Immature natural killer cell (primary cell): Measurements from ENCODE around the gene STK38. TPM values are rescaled to one million over a fixed set of nuclear protein-coding genes. Genes with fewer than 3 reads are reported as not detected.
"Not testable (repeated sequence)": the region's sequence is repeated elsewhere in the genome, so short reads cannot be mapped to it uniquely, and the experiment has no call there.

ENCODE experiments used
- DNase-seq, 3 donors: peaks; one replicate each; pipeline ENCODE4 v3.0.0; 2022; ENCODE audit warnings: mixed read lengths in 1 of 3
- H3K27ac Mint-ChIP-seq, 6 donors: one replicate each; pipeline ENCODE4 v1.8.0; 2020; ENCODE audit warnings: mixed read lengths in 6 of 6, mild to moderate bottlenecking in 5 of 6, inconsistent platforms in 4 of 6, moderate library complexity in 3 of 6
- H3K27me3 Mint-ChIP-seq, 3 donors: one replicate each; pipeline ENCODE4 v1.8.0; 2020 to 2021; ENCODE audit warnings: low read depth in 3 of 3, mild to moderate bottlenecking in 3 of 3, mixed read lengths in 3 of 3, moderate library complexity in 3 of 3, inconsistent platforms in 1 of 3
- H3K36me3 Mint-ChIP-seq, 3 donors: one replicate each; pipeline ENCODE4 v1.8.0; 2020; ENCODE audit warnings: mixed read lengths in 3 of 3, inconsistent platforms in 2 of 3, mild to moderate bottlenecking in 2 of 3
- H3K4me1 Mint-ChIP-seq, 2 donors: one replicate each; pipeline ENCODE4 v1.8.0; 2020; ENCODE audit warnings: inconsistent platforms in 2 of 2, mild to moderate bottlenecking in 2 of 2, mixed read lengths in 2 of 2, moderate library complexity in 1 of 2
- H3K4me3 Mint-ChIP-seq, 5 donors: one replicate each; pipeline ENCODE4 v1.8.0; 2020; ENCODE audit warnings: mild to moderate bottlenecking in 5 of 5, mixed read lengths in 5 of 5, inconsistent platforms in 3 of 5, moderate library complexity in 3 of 5
- H3K9me3 Mint-ChIP-seq, 6 donors: one replicate each; pipeline ENCODE4 v1.8.0; 2020; ENCODE audit warnings: mild to moderate bottlenecking in 6 of 6, mixed read lengths in 6 of 6, inconsistent platforms in 4 of 6, moderate library complexity in 3 of 6
- polyA plus RNA-seq, 3 donors: library from polyadenylated mRNA; unstranded; fragments of 300-500 nt; fragmentation: Illumina TruSeq; gene quantifications; one replicate each; pipeline ENCODE4 v1.2.3, GENCODE V29; 2021

The STK38 gene
- polyA plus RNA-seq, 3 donors from 2014 or later, result 74.2 to 179 (median 81.2) TPM

- H3K4me1 Mint-ChIP-seq, result peaks cover 5 to 24% of the 10 kb centered on the region in 2 donors
- peak overlapping the region in 3 of 6 donors; percentile 59 to 82 (median 62) for H3K27ac Mint-ChIP-seq
- peaks cover 22 to 29% (median 25%) of the 10 kb centered on the region in 3 donors for H3K36me3 Mint-ChIP-seq
- DNase-seq, result no peak
- H3K27me3 Mint-ChIP-seq, result peaks cover 0 to 8% (median 1%) of the 10 kb centered on the region in 3 donors
- no peak overlapping the region for H3K4me3 Mint-ChIP-seq
- H3K9me3 Mint-ChIP-seq, result no peaks in the 10 kb centered on the region
These were observed 62.5 kb downstream of the STK38 start for GRCh38 chr6:36484736-36485135.

- H3K4me3 Mint-ChIP-seq, H3K9me3 Mint-ChIP-seq, DNase-seq, H3K27me3 Mint-ChIP-seq: not testable (repeated sequence)
- Mint-ChIP-seq H3K4me1 (peaks cover 5 to 18% of the 10 kb centered on the region in 2 donors), H3K36me3 (peaks cover 22 to 27% (median 25%) of the 10 kb centered on the region in 3 donors), H3K27ac (peak overlapping the region in 2 of 6 donors; percentile 17 to 40)
These were observed 64.0 kb downstream of the STK38 start for GRCh38 chr6:36483326-36483725.

GRCh38 chr6:36479256-36479655, 68.0 kb downstream of the STK38 start:
- H3K36me3 Mint-ChIP-seq, result peaks cover 14 to 27% (median 16%) of the 10 kb centered on the region in 3 donors

GRCh38 chr6:36478051-36478526, 69.2 kb downstream of the STK38 start:
- no peak for DNase-seq
- no peak overlapping the region for H3K4me3 Mint-ChIP-seq
- H3K9me3 Mint-ChIP-seq, result no peaks in the 10 kb centered on the region
- peaks cover 2 to 22% of the 10 kb centered on the region in 2 donors for H3K4me1 Mint-ChIP-seq
- H3K27ac Mint-ChIP-seq, result peak overlapping the region in 2 of 6 donors; percentile 12 to 32
- H3K27me3 Mint-ChIP-seq, result peaks cover 0 to 3% (median 0%) of the 10 kb centered on the region in 3 donors
- H3K36me3 Mint-ChIP-seq, result peaks cover 14 to 30% (median 16%) of the 10 kb centered on the region in 3 donors

More at GRCh38 chr6:36479256-36479655, 68.0 kb downstream of the STK38 start:
- H3K27me3 Mint-ChIP-seq, result peaks cover 0 to 3% (median 0%) of the 10 kb centered on the region in 3 donors
- no peaks in the 10 kb centered on the region for H3K9me3 Mint-ChIP-seq
- H3K4me3 Mint-ChIP-seq, result no peak overlapping the region
- H3K27ac Mint-ChIP-seq, result peak overlapping the region in 4 of 6 donors; percentile 12 to 79 (median 64)
- peaks cover 4 to 23% of the 10 kb centered on the region in 2 donors for H3K4me1 Mint-ChIP-seq
- DNase-seq, result no peak

- no peak for DNase-seq
- peaks cover 0 to 1% (median 0%) of the 10 kb centered on the region in 3 donors for H3K27me3 Mint-ChIP-seq
- no peaks in the 10 kb centered on the region for H3K9me3 Mint-ChIP-seq
- H3K36me3 Mint-ChIP-seq, result peaks cover 0 to 17% (median 5%) of the 10 kb centered on the region in 3 donors
- H3K4me3 Mint-ChIP-seq, result no peak overlapping the region
- peaks cover 16 to 21% of the 10 kb centered on the region in 2 donors for H3K4me1 Mint-ChIP-seq
- peak overlapping the region in 2 of 6 donors; percentile 31 to 38 for H3K27ac Mint-ChIP-seq
These were observed 77.3 kb downstream of the STK38 start for GRCh38 chr6:36469946-36470345.

- peak overlapping the region in 3 of 6 donors; percentile 19 to 53 (median 31) for H3K27ac Mint-ChIP-seq
- peaks cover 0 to 12% (median 5%) of the 10 kb centered on the region in 3 donors for H3K36me3 Mint-ChIP-seq
- H3K4me3 Mint-ChIP-seq, result no peak overlapping the region
- no peaks in the 10 kb centered on the region for H3K9me3 Mint-ChIP-seq
- peaks cover 17 to 27% of the 10 kb centered on the region in 2 donors for H3K4me1 Mint-ChIP-seq
- DNase-seq, result no peak
- H3K27me3 Mint-ChIP-seq, result peaks cover 0 to 1% (median 0%) of the 10 kb centered on the region in 3 donors
These were observed 78.1 kb downstream of the STK38 start for GRCh38 chr6:36469148-36469661.

GRCh38 chr6:36467625-36468024, 79.7 kb downstream of the STK38 start:
- no peak overlapping the region for H3K4me3 Mint-ChIP-seq
- H3K27ac Mint-ChIP-seq, result no peak overlapping the region
- H3K9me3 Mint-ChIP-seq, result no peaks in the 10 kb centered on the region
- peaks cover 0 to 1% (median 0%) of the 10 kb centered on the region in 3 donors for H3K27me3 Mint-ChIP-seq
- peaks cover 21 to 41% of the 10 kb centered on the region in 2 donors for H3K4me1 Mint-ChIP-seq
- H3K36me3 Mint-ChIP-seq, result peaks cover 0 to 8% (median 5%) of the 10 kb centered on the region in 3 donors
- no peak for DNase-seq

- H3K9me3 Mint-ChIP-seq, result no peaks in the 10 kb centered on the region
- peaks cover 0 to under 1% (median 0%) of the 10 kb centered on the region in 3 donors for H3K27me3 Mint-ChIP-seq
- DNase-seq, result no peak
- peaks cover 0 to 4% (median 0%) of the 10 kb centered on the region in 3 donors for H3K36me3 Mint-ChIP-seq
- H3K27ac Mint-ChIP-seq, result no peak overlapping the region
- peaks cover 21 to 58% of the 10 kb centered on the region in 2 donors for H3K4me1 Mint-ChIP-seq
- no peak overlapping the region for H3K4me3 Mint-ChIP-seq
These were observed 83.0 kb downstream of the STK38 start for GRCh38 chr6:36464233-36464632.

GRCh38 chr6:36463676-36464075, 83.6 kb downstream of the STK38 start:
- H3K27ac Mint-ChIP-seq, result no peak overlapping the region

GRCh38 chr6:36461646-36462045, 85.6 kb downstream of the STK38 start:
- Mint-ChIP-seq H3K4me1 (peaks cover 21 to 63% of the 10 kb centered on the region in 2 donors), H3K36me3 (peaks cover 0 to 4% (median 0%) of the 10 kb centered on the region in 3 donors), H3K27me3 (no peaks in the 10 kb centered on the region), H3K4me3 (no peak overlapping the region), H3K9me3 (no peaks in the 10 kb centered on the region), H3K27ac (peak overlapping the region in 2 of 6 donors; percentile 46 to 55)
- DNase-seq, result no peak

More at GRCh38 chr6:36463676-36464075, 83.6 kb downstream of the STK38 start:
- peaks cover 0 to 4% (median 0%) of the 10 kb centered on the region in 3 donors for H3K36me3 Mint-ChIP-seq
- no peaks in the 10 kb centered on the region for H3K9me3 Mint-ChIP-seq
- no peak for DNase-seq
- H3K27me3 Mint-ChIP-seq, result no peaks in the 10 kb centered on the region
- peaks cover 18 to 54% of the 10 kb centered on the region in 2 donors for H3K4me1 Mint-ChIP-seq
- H3K4me3 Mint-ChIP-seq, result no peak overlapping the region

GRCh38 chr6:36460916-36461315, 86.4 kb downstream of the STK38 start:
- H3K4me3 Mint-ChIP-seq, result no peak overlapping the region
- DNase-seq, result no peak
- H3K27ac Mint-ChIP-seq, result no peak overlapping the region
- H3K9me3 Mint-ChIP-seq, result no peaks in the 10 kb centered on the region
- peaks cover 0 to 4% (median 0%) of the 10 kb centered on the region in 3 donors for H3K36me3 Mint-ChIP-seq
- H3K27me3 Mint-ChIP-seq, result no peaks in the 10 kb centered on the region
- H3K4me1 Mint-ChIP-seq, result peaks cover 19 to 63% of the 10 kb centered on the region in 2 donors

- Mint-ChIP-seq H3K9me3 (no peaks in the 10 kb centered on the region), H3K27me3 (no peaks in the 10 kb centered on the region), H3K4me1 (peaks cover 21 to 54% of the 10 kb centered on the region in 2 donors), H3K4me3 (no peak overlapping the region), H3K36me3 (peaks cover 0 to 4% (median 0%) of the 10 kb centered on the region in 3 donors), H3K27ac (no peak overlapping the region)
- DNase-seq, result no peak
These were observed 87.8 kb downstream of the STK38 start for GRCh38 chr6:36459501-36459900.

- Mint-ChIP-seq H3K9me3 (no peaks in the 10 kb centered on the region), H3K4me3 (no peak overlapping the region), H3K36me3 (peaks cover 0 to 8% (median 0%) of the 10 kb centered on the region in 3 donors), H3K4me1 (peaks cover 10 to 18% of the 10 kb centered on the region in 2 donors), H3K27ac (no peak overlapping the region), H3K27me3 (peaks cover 0 to 2% (median 0%) of the 10 kb centered on the region in 3 donors)
- DNase-seq, result no peak
These were observed 91.7 kb downstream of the STK38 start for GRCh38 chr6:36455486-36456027.

GRCh38 chr6:36452897-36453296, 94.4 kb downstream of the STK38 start:
- not testable (repeated sequence) for H3K9me3 Mint-ChIP-seq, H3K27me3 Mint-ChIP-seq, DNase-seq, H3K27ac Mint-ChIP-seq, H3K4me3 Mint-ChIP-seq
- peaks cover 3 to 12% (median 3%) of the 10 kb centered on the region in 3 donors for H3K36me3 Mint-ChIP-seq
- peaks cover 20 to 26% of the 10 kb centered on the region in 2 donors for H3K4me1 Mint-ChIP-seq
